HG02588 (cell line): Measurements from ENCODE around the gene CARS1.

Source experiments
- ATAC-seq: cut with Tn5 transposase; IDR thresholded peaks from one replicate; pipeline ENCODE4 v1.9.1; 2021; ENCODE audit warnings: mild to moderate bottlenecking, moderate library complexity; ENCODE audit not compliant: unreplicated experiment

CARS1 gene

GRCh38 chr11:2963112-2963754, 94.0 kb downstream of the CARS1 start:
- ATAC-seq = no peak

- no peak for ATAC-seq
Observed at GRCh38 chr11:2961080-2961479, 96.1 kb downstream of the CARS1 start.

GRCh38 chr11:2960139-2960538, 97.1 kb downstream of the CARS1 start:
- ATAC-seq = no peak

- ATAC-seq = no peak
Observed at GRCh38 chr11:2958251-2958650, 99.0 kb downstream of the CARS1 start.

- ATAC-seq = no peak
Observed at GRCh38 chr11:2955906-2956476, 101.2 kb downstream of the CARS1 start.

GRCh38 chr11:2954263-2954662, 103.0 kb downstream of the CARS1 start:
- no peak for ATAC-seq

- no peak for ATAC-seq
Observed at GRCh38 chr11:2952290-2952689, 104.9 kb downstream of the CARS1 start.

GRCh38 chr11:2951231-2952110, 105.8 kb downstream of the CARS1 start:
- no peak for ATAC-seq
